ENCODE measurements around the gene ZNF174. TPM values are rescaled to one million over a fixed set of nuclear protein-coding genes. Genes with fewer than 3 reads are reported as not detected.

ZNF174 gene
- total RNA-seq = 9.2 TPM
- long read RNA-seq, transcript ZNF174-201 (3 exons, 2,260 nt) = major isoform, 10 of 19 reads
- long read RNA-seq, transcript ZNF174-202 (3 exons, 1,557 nt) = minor isoform, 5 of 19 reads
- long read RNA-seq, partial matches to known transcripts = 1 of 19 reads
- long read RNA-seq, other reads (novel, unspliced or antisense) = 1 of 19 reads

GRCh38 chr16:3400779-3401688 lies at the start of gene ZNF174, which contains the start of gene ZSCAN32:
TSS of gene ZNF174 (plus strand) at chr16:3401215. CDS start at chr16:3402005, 790 bp downstream.
TSS of gene ZSCAN32 (minus strand) at chr16:3401004. CDS start at chr16:3397557, 3,447 bp downstream.
- intact Hi-C loops (cut with DNase I) = loop anchor here (2.0 kb wide), 2 partner anchors 56 to 118 kb away; partner anchors contain the start of gene ZNF263
- peak; percentile 100 for DNase-seq (ENCODE audit: low spot score)

GRCh38 chr16:3355589-3355988 lies 45.4 kb upstream of the ZNF174 start, which contains the start of gene OR2C1:
TSS of gene OR2C1 (plus strand) at chr16:3355889. CDS start at chr16:3355941, 52 bp downstream.
- intact Hi-C loops (cut with DNase I) = no loop called here
- no peak for DNase-seq (ENCODE audit: low spot score)

GRCh38 chr16:3356118-3356517 lies 44.9 kb upstream of the ZNF174 start:
- DNase-seq (ENCODE audit: low spot score) = no peak
- intact Hi-C loops (cut with DNase I) = no loop called here

GRCh38 chr16:3358871-3359270 lies 42.1 kb upstream of the ZNF174 start:
- DNase-seq (ENCODE audit: low spot score) = no peak
- intact Hi-C loops (cut with DNase I) = no loop called here

GRCh38 chr16:3362931-3363330 lies 38.1 kb upstream of the ZNF174 start:
- no peak for DNase-seq (ENCODE audit: low spot score)
- intact Hi-C loops (cut with DNase I) = no loop called here

GRCh38 chr16:3363793-3364192 lies 37.2 kb upstream of the ZNF174 start:
- intact Hi-C loops (cut with DNase I) = no loop called here

GRCh38 chr16:3364774-3365427 lies 36.1 kb upstream of the ZNF174 start:
- intact Hi-C loops (cut with DNase I) = no loop called here

More at GRCh38 chr16:3363793-3364192, 37.2 kb upstream of the ZNF174 start:
- DNase-seq (ENCODE audit: low spot score) = no peak

GRCh38 chr16:3369073-3369472 lies 31.9 kb upstream of the ZNF174 start:
- no peak for DNase-seq (ENCODE audit: low spot score)
- intact Hi-C loops (cut with DNase I) = no loop called here

More at GRCh38 chr16:3364774-3365427, 36.1 kb upstream of the ZNF174 start:
- peak; percentile 92 for DNase-seq (ENCODE audit: low spot score)

GRCh38 chr16:3375680-3376079 lies 25.3 kb upstream of the ZNF174 start:
- intact Hi-C loops (cut with DNase I) = no loop called here
- no peak for DNase-seq (ENCODE audit: low spot score)

- no peak for DNase-seq (ENCODE audit: low spot score)
- intact Hi-C loops (cut with DNase I) = no loop called here
Observed at GRCh38 chr16:3377917-3378316, 23.1 kb upstream of the ZNF174 start.

GRCh38 chr16:3383045-3383448 lies 18.0 kb upstream of the ZNF174 start:
- DNase-seq (ENCODE audit: low spot score) = no peak
- intact Hi-C loops (cut with DNase I) = no loop called here

GRCh38 chr16:3388325-3388724 lies 12.7 kb upstream of the ZNF174 start:
- intact Hi-C loops (cut with DNase I) = no loop called here
- no peak for DNase-seq (ENCODE audit: low spot score)

- no peak for DNase-seq (ENCODE audit: low spot score)
- intact Hi-C loops (cut with DNase I) = no loop called here
Observed at GRCh38 chr16:3389663-3390338, 11.2 kb upstream of the ZNF174 start.

- intact Hi-C loops (cut with DNase I) = loop anchor here (2.0 kb wide), 2 partner anchors 56 to 118 kb away; partner anchors contain the start of gene ZNF263
- DNase-seq (ENCODE audit: low spot score) = no peak
Observed at GRCh38 chr16:3400446-3400778, 603 bp upstream of the ZNF174 start.

GRCh38 chr16:3401719-3402397 lies 843 bp downstream of the ZNF174 start:
- intact Hi-C loops (cut with DNase I) = loop anchor here (2.0 kb wide), 2 partner anchors 55 to 119 kb away; partner anchors contain the start of gene ZNF263
- no peak for DNase-seq (ENCODE audit: low spot score)

GRCh38 chr16:3408561-3409197 lies 7.7 kb downstream of the ZNF174 start:
- intact Hi-C loops (cut with DNase I) = no loop called here

GRCh38 chr16:3413730-3414379 lies 12.8 kb downstream of the ZNF174 start:
- intact Hi-C loops (cut with DNase I) = no loop called here

More at GRCh38 chr16:3408561-3409197, 7.7 kb downstream of the ZNF174 start:
- DNase-seq (ENCODE audit: low spot score) = no peak

GRCh38 chr16:3431779-3432219 lies 30.8 kb downstream of the ZNF174 start:
- intact Hi-C loops (cut with DNase I) = no loop called here

More at GRCh38 chr16:3413730-3414379, 12.8 kb downstream of the ZNF174 start:
- no peak for DNase-seq (ENCODE audit: low spot score)

More at GRCh38 chr16:3431779-3432219, 30.8 kb downstream of the ZNF174 start:
- DNase-seq (ENCODE audit: low spot score) = peak; percentile 76

Measured in cardiac septum (tissue), 1 donor.